Uterus (tissue), 4 donors: ENCODE data around the gene CTNNBIP1. TPM values are rescaled to one million over a fixed set of nuclear protein-coding genes. Genes with fewer than 3 reads are reported as not detected.

Source experiments
- DNase-seq, 2 donors: peaks; one replicate each; pipeline ENCODE4 v3.0.0-alpha.2; 2019 to 2020
- H3K27ac ChIP-seq, 2 donors: fragments of 200-600 bp; sonication (generic); 1 replicate in 1 of 2; 2 replicates in 1 of 2; pipeline ENCODE4 v1.5.1; 2016 to 2018
- H3K27me3 ChIP-seq, 2 donors: fragments of 200-600 bp; sonication (generic); one replicate each; pipeline ENCODE4 v1.5.1; 2018 to 2019; ENCODE audit warnings: control low read depth in 1 of 2
- H3K36me3 ChIP-seq, 2 donors: fragments of 200-600 bp; sonication (generic); one replicate each; pipeline ENCODE4 v1.5.1; 2019; ENCODE audit warnings: control low read depth in 1 of 2
- H3K4me1 ChIP-seq, 2 donors: fragments of 200-600 bp; sonication (generic); one replicate each; pipeline ENCODE4 v1.5.1; 2018 to 2019; ENCODE audit warnings: control low read depth in 1 of 2
- H3K4me3 ChIP-seq, 2 donors: fragments of 200-600 bp; sonication (generic); 1 replicate in 1 of 2; 2 replicates in 1 of 2; pipeline ENCODE4 v1.5.1; 2018 to 2019; ENCODE audit warnings: mild to moderate bottlenecking in 1 of 2
- H3K9me3 ChIP-seq, 2 donors: fragments of 200-600 bp; sonication (generic); one replicate each; pipeline ENCODE4 v1.5.1; 2019; ENCODE audit warnings: control low read depth in 1 of 2
- POLR2A ChIP-seq, 2 donors: fragments of 450-650 bp; IDR thresholded peaks; one replicate each; pipeline ENCODE4 v1.6.1; 2016; ENCODE audit warnings: antibody characterized with exemption in 2 of 2, mild to moderate bottlenecking in 1 of 2, moderate library complexity in 1 of 2
- intact Hi-C: fragments of 100-400 bp; cut with DNase I; formaldehyde crosslinking; loops from one replicate; pipeline ENCODE4 v1.15.1; 2023; ENCODE audit warnings: low total_unique reads
- total RNA-seq, 4 donors: library from RNA; depleted of rRNA in 3 of 4; stranded (reverse); fragments of >200 nt in 3 of 4; gene quantifications; one replicate each; pipeline versions ENCODE4 v1.1.0 to v1.2.4, GENCODE V29; 2014 to 2023
- TF ChIP-seq, protein P1 (sequence below), 4 experiments: fragments of 200-600 bp in 2 of 4; fragments of 450-650 bp in 2 of 4; sonication (generic) in 2 of 4; IDR thresholded peaks; one replicate each; pipeline ENCODE4 v1.5.1; 2016 to 2019; ENCODE audit warnings: antibody characterized with exemption in 4 of 4, mild to moderate bottlenecking in 2 of 4, moderate library complexity in 1 of 4
- donor health status: DM: yes; HTN: yes; CAD: no.

The CTNNBIP1 gene
- total RNA-seq, 4 donors from 2014 or later = 4.7 to 26.6 (median 13.6) TPM

DNA sequence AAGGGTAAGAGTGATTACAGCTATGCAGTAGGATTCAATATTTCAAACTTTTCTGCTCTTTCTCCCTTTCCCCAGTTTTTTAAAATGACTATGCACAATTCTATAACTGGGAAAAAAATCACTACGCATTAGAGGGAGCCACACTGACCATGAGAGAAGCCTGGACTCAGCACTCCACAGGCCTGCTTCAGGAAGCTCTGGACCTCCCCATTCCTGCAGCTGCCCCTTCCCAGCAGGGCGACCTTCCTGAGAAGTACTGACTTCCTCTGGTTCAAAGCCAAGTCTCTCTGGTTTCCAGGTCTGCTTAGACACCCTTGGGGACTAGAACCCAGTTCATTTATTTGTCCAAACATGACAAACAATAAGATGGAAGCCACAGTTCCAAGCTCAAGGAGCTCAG, 44.3 kb downstream of the CTNNBIP1 start:
- intact Hi-C loops = loop anchor here (5.0 to 10.0 kb wide), 3 partner anchors 83 to 241 kb away; no protein-coding TSS in a partner anchor
- no peaks in the 10 kb centered on the region for H3K27me3 ChIP-seq
- TF ChIP-seq, protein P1, sequence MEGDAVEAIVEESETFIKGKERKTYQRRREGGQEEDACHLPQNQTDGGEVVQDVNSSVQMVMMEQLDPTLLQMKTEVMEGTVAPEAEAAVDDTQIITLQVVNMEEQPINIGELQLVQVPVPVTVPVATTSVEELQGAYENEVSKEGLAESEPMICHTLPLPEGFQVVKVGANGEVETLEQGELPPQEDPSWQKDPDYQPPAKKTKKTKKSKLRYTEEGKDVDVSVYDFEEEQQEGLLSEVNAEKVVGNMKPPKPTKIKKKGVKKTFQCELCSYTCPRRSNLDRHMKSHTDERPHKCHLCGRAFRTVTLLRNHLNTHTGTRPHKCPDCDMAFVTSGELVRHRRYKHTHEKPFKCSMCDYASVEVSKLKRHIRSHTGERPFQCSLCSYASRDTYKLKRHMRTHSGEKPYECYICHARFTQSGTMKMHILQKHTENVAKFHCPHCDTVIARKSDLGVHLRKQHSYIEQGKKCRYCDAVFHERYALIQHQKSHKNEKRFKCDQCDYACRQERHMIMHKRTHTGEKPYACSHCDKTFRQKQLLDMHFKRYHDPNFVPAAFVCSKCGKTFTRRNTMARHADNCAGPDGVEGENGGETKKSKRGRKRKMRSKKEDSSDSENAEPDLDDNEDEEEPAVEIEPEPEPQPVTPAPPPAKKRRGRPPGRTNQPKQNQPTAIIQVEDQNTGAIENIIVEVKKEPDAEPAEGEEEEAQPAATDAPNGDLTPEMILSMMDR (IDR thresholded peaks at IDR 0.05) = no peak
- no peak for TF ChIP-seq POLR2A (IDR thresholded peaks at IDR 0.05)
- H3K36me3 ChIP-seq = no peaks in the 10 kb centered on the region
- no peak overlapping the region for H3K27ac ChIP-seq
- DNase-seq = no peak
- H3K4me1 ChIP-seq = peaks cover 0 to 3% of the 10 kb centered on the region in 2 donors
- H3K4me3 ChIP-seq = no peak overlapping the region
- no peaks in the 10 kb centered on the region for H3K9me3 ChIP-seq

DNA sequence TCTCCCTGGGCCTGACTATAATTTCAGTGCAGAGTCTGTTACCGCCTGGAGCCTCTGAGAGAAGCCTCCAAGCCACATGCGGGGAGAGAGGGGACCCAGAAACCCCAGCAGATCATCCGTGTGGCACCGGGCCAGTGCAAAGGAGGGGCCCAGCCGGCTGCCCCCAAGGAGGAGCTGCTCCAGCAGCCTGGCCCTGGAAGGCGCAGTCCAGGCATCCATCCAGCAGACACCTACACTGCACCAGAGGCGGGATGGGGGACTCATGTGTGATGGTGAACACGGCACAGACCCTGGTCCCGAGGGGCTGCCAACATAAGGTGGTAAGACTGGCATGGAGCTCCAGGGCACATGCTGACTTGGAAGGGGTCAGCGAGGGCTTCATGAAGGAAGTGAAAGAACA, 46.7 kb downstream of the CTNNBIP1 start:
- Histone ChIP-seq H3K9me3 (no peaks in the 10 kb centered on the region), H3K4me3 (no peak overlapping the region), H3K4me1 (peaks cover 0 to 3% of the 10 kb centered on the region in 2 donors), H3K36me3 (no peaks in the 10 kb centered on the region), H3K27me3 (no peaks in the 10 kb centered on the region), H3K27ac (no peak overlapping the region)
- TF ChIP-seq, protein P1 (IDR thresholded peaks at IDR 0.05) = no peak
- no peak for TF ChIP-seq POLR2A (IDR thresholded peaks at IDR 0.05)
- no peak for DNase-seq
- intact Hi-C loops = loop anchor here (10.0 kb wide), 1 partner anchor 239 kb away; no protein-coding TSS in a partner anchor

DNA sequence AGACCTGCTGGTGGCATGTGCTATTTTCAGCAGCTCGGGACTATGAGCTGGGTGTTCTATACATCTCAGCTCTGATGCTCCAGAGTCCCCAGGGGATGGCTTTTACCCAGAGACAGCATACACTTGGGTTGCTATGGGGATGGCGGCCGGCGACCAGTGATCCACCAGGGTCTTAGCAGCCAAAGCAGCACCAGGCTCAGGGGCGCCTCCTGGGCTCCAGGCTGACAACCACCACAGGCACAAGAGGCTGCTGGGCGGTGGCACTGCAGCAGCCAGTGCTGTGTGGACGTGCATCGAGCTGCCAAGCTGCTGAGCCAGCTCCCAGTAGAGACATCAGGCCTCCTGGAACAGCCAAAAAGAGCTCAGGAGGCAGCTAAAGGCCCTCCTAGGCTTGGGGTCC, 48.7 kb downstream of the CTNNBIP1 start:
- no peaks in the 10 kb centered on the region for H3K27me3 ChIP-seq
- no peak for DNase-seq
- no peaks in the 10 kb centered on the region for H3K4me1 ChIP-seq
- TF ChIP-seq POLR2A (IDR thresholded peaks at IDR 0.05) = no peak
- TF ChIP-seq, protein P1 (IDR thresholded peaks at IDR 0.05) = no peak
- H3K36me3 ChIP-seq = no peaks in the 10 kb centered on the region
- H3K9me3 ChIP-seq = no peaks in the 10 kb centered on the region
- H3K27ac ChIP-seq = no peak overlapping the region
- no peak overlapping the region for H3K4me3 ChIP-seq
- intact Hi-C loops = loop anchor here (10.0 kb wide), 1 partner anchor 237 kb away; no protein-coding TSS in a partner anchor

DNA sequence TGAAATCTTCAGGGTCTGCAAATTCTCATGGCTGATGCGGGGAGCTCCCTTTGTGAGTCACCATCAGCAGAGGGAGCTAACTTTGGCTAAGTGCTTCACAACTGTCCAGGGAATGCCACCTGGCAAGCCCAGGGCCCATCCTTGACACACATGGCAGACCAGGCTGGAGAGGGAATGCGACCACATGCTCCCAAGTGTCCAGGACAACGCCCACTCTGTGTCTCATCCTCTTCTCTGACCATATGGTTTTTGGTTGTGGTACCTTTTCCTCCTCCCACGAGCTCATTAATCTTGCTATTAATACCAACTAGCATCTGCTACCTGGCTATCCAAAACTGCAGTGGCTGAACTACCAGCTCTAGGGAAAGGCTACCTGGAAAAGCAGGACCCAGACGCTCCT, 49.2 kb downstream of the CTNNBIP1 start:
- no peak for DNase-seq
- H3K36me3 ChIP-seq = no peaks in the 10 kb centered on the region
- no peak for TF ChIP-seq POLR2A (IDR thresholded peaks at IDR 0.05)
- TF ChIP-seq, protein P1 (IDR thresholded peaks at IDR 0.05) = no peak
- H3K27ac ChIP-seq = no peak overlapping the region
- intact Hi-C loops = loop anchor here (10.0 kb wide), 1 partner anchor 236 kb away; no protein-coding TSS in a partner anchor
- no peaks in the 10 kb centered on the region for H3K9me3 ChIP-seq
- H3K4me1 ChIP-seq = no peaks in the 10 kb centered on the region
- H3K4me3 ChIP-seq = no peak overlapping the region
- H3K27me3 ChIP-seq = no peaks in the 10 kb centered on the region

DNA sequence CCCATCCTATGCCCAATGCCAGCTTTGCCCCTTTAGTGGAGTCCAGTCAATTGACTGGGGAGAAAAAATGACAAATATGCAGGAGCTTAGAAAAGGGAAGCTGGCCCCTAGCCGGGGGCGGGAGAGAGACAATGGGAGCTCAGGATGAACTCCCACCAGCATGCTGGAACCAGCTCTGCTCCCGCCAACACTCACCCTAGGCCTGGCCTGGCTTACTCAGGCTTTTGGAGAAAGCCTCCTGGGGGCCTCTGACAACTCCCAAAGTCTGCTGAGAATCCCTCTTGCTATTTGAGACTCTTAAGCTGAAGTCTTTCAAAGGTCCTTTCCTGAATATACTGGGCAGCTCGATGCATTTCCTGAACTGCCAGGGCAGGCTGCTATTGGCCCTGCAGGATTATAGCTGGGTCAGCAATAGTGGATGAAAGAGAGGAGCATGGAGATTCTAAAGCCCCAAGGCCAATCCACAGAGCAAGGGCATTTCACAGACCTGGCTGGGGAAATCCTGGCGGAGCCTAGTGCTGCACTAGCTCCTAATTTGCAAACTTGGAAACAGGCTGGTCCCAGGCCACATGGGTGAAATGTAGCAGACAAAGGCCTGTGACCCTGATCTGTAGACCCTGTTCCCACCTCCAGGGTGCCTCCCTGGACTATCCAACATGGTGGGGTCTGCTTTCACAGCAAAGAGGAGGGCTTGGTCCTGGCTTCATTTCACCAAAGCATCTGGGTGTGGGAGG, 50.6 kb downstream of the CTNNBIP1 start:
- intact Hi-C loops = loop anchor here (10.0 kb wide), 1 partner anchor 235 kb away; no protein-coding TSS in a partner anchor
- no peak overlapping the region for H3K27ac ChIP-seq

More for the DNA sequence above, 50.6 kb downstream of the CTNNBIP1 start:
- no peaks in the 10 kb centered on the region for H3K36me3 ChIP-seq
- H3K27me3 ChIP-seq = no peaks in the 10 kb centered on the region
- no peak for DNase-seq
- no peak overlapping the region for H3K4me3 ChIP-seq
- TF ChIP-seq, protein P1 (IDR thresholded peaks at IDR 0.05) = no peak
- no peak for TF ChIP-seq POLR2A (IDR thresholded peaks at IDR 0.05)
- H3K4me1 ChIP-seq = no peaks in the 10 kb centered on the region
- no peaks in the 10 kb centered on the region for H3K9me3 ChIP-seq
